ENCODE measurements around the gene CASTOR1.

The CASTOR1 gene

DNA sequence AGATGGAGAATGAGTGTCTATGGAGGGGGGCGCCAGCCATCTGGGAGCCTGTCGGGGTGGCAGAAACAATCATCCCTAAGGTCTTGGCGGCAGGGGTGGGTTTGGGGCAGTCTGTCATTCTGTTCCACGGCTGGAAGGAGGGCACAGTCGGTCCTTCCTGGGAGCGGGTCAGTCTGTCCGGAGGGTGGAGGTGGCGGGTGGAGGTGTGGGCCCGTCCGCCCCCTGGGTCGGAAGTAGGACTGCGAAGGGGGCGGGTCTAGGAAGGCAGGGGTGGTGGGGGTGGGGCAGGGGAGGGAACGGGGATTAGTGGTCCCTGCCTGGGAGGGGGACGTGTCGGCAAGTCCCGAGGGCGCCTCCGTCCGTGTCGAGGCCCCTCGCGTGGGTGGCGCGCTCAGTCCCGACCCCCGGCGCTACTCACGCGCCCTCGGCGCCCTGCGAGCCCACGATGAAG is 37.0 kb upstream of the CASTOR1 start:
- peak overlapping the region; percentile 94 for H3K4me3 ChIP-seq (ENCODE audit: low read length)
- TF ChIP-seq ZNF274 (IDR thresholded peaks at IDR 0.05; ENCODE audit: low read depth, low read length): no peak

DNA sequence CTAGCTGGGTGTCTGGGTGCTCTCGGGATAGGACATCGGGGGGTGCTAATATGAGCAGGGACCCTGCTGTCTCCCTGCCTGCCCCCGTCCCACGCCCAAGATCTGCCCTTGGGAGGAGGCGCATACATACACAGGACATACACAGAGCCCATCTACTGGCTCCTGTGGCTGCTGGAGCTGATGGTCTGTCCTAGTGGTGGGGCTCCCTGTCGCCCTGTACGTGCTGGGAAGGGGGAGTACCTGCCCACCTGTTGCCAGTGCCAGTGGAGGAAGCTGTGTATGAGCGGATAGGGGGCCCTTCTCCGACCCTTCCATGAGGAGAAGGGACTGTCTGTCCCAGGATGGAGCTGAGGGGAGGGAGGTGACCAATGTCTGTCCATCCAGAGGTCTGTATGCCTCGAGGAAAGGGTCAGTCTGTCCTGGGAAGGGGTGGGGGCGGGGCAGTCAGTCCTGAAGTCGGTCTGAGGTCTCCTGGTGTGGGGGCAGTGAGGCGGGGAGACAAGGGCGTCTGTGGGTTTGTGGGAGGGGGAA is 36.5 kb upstream of the CASTOR1 start:
- H3K4me3 ChIP-seq (ENCODE audit: low read length): peak overlapping the region; percentile 94
- TF ChIP-seq ZNF274 (IDR thresholded peaks at IDR 0.05; ENCODE audit: low read depth, low read length): no peak

DNA sequence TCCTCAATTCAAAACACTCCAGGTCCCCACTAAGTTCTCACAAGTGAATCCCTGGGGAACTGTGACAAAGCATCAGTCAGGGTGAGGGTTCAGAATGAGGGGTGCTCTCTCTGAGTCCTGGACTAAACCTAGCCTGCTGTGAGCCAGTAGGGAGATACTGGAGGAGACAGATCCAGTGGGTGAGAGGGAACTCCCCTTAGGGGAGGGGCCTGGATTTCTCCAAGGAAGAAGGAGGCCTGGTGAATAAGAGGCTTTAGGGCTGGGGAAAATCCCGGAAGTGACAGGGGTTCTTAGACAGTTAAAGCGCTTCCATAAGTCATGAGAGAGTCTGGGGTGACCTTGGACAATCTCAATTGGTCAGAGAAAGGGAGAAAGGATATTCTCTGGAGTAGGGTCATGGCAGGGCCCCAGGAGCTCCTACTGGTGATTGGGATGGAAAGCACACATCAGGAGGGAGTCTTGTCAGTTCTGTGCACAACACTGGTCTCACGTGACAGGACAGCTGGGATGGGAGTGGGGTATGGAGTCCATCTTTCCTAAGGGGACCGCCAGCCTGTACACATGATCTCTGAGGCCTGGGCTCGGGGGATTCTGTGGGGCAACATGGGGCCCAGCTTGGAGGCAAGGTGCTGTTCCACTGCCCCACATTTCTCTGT is 35.9 kb upstream of the CASTOR1 start:
- no peak for TF ChIP-seq ZNF274 (IDR thresholded peaks at IDR 0.05; ENCODE audit: low read depth, low read length)
- peak overlapping the region; percentile 94 for H3K4me3 ChIP-seq (ENCODE audit: low read length)

DNA sequence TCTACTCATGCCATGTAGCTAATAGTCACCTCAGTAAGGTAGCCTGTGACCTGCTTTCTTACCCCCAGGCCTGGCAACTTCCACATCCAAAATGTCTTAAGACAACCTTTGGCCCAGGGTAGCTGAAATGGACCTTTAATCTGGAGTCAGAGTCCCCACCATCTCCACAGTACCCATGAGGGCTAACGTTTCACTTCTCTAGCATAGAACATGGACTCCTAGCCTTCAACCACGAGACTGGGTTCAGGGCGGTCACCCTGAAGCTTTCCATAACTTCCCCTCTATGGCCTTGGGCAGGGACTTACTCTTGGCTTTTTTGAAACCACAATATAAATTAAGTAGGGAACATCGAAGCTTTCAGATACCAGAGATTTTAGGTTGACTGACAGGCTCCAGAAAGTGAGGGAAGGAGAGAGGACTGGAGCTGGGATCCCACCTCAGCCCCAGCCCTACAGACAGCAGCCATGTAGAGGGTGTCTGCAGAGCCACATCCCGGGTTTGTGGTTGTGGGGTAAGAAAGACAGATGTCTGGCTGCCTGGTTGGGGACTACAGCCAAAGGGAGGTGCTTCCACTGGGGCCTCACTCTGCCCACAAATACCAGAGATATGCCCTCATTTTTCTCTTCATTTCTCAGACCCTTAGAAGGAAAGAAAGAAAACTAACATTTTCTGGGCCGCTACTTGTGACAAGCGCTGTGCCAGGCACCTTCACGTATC is 34.9 kb upstream of the CASTOR1 start:
- TF ChIP-seq ZNF274 (IDR thresholded peaks at IDR 0.05; ENCODE audit: low read depth, low read length): no peak
- peak overlapping the region; percentile 94; the same call in 1 of the 2 replicates for H3K4me3 ChIP-seq (ENCODE audit: low read length)

DNA sequence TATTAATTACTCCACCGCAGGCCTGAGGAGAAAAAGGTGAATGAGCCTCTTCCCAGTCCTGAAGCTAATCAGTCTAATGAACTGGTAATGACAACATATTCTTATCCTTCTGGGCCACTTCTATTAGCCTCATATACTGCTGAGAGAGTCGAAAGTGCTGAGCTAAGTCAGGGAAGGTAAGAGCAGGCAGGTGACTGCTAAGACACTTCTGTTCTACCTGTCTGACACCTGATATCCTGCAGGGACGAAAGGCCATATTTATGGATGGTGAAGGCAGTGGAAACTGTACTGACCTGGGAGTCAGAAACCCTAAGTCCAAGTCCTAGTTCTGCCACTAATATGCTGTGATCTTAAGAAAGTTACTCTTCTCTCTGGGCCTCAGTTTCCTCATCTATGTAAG is 33.9 kb upstream of the CASTOR1 start:
- H3K4me3 ChIP-seq (ENCODE audit: low read length): no peak overlapping the region
- TF ChIP-seq ZNF274 (IDR thresholded peaks at IDR 0.05; ENCODE audit: low read depth, low read length): no peak

DNA sequence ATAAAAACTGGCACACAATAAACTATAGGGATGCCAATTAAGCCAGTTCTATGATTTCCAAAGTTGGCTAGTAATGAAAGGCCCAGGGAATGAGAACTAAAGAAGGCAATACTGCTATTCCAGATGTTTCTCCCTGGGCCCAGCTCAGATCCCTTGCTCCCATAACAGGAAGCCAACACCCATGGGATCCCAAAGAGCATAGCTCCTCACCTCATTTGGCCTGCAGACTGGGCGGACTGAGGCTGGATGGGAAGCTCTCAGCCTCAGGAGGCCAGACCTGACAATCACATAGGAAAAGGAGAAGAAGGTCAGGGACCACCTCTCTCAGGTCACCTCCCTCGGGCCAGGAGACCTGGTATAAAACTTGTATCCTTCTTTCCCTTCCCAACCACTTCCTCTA is 32.2 kb upstream of the CASTOR1 start:
- no peak overlapping the region for H3K4me3 ChIP-seq (ENCODE audit: low read length)
- no peak for TF ChIP-seq ZNF274 (IDR thresholded peaks at IDR 0.05; ENCODE audit: low read depth, low read length)

DNA sequence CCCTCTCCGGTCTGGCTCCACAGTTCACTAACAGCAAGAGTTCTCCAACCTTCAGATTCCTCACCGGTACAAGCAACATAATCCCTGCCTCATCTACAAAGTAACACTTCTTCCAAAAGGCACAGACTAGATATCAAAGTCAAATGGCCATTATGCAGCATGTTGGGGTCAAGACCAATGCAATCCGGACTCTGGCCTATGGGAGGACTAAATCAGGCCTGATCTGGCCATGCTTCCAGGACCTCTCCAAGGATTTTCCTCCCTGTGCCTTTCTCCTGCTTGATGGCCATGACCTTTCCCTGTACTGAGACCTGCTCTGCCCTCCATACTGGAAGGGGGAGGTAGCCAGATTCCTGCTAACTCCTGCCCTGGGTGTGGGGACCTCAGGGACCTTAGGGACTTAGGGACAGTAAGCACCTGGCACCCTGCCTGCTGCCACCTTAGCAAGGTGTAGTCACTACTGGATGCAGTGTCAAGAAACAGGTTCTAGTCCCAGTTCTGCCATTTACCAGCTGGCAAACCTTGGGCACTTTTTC is 30.8 kb upstream of the CASTOR1 start:
- no peak overlapping the region for H3K4me3 ChIP-seq (ENCODE audit: low read length)
- TF ChIP-seq ZNF274 (IDR thresholded peaks at IDR 0.05; ENCODE audit: low read depth, low read length): no peak

DNA sequence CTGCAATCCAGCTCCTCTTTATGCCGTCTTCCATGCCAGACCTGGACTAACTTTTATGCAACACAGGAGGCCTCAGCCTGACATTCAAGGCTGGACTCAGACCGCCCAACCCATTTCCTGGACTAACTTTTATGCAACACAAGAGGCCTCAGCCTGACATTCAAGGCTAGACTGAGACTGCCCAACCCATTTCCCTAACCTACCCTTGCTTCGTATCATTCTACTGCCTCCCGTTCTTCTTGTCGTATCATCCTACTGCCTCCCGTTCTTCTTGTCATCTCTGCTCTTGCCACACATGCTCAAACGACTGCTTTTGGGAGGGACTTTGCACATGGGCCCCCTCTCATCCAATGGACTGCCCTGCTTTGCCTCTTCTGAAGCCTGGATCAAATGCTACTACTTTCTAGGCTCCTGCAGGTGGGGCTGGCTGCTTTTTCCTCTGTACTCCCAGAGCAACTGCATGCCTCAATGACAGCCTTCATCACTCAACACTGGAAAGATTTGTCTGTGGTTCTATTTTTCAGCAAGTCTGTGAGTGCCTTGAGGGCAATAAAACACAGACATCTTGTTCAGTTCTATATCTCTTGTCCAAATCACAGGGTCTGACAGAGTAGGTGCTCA is 29.6 kb upstream of the CASTOR1 start:
- no peak overlapping the region for H3K4me3 ChIP-seq (ENCODE audit: low read length)
- TF ChIP-seq ZNF274 (IDR thresholded peaks at IDR 0.05; ENCODE audit: low read depth, low read length): no peak

DNA sequence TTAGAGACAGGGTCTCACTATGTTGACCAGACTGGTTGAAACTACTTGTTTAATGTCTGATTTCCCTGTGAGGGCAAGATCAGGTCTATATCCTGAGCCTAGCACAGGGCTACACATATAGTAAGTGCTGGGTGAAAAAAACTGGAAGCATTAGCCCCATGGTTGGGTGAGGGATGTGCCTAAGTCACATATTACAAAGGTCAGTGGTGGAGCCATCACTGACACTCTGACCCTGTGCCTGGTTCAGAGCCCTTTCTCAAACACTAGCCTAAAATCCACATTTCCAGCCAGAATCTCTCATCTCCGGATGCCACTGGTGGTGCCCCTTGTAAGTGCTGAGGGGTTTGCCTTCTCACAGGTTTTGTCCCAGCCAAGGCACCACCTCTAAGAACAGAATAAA is 28.5 kb upstream of the CASTOR1 start:
- TF ChIP-seq ZNF274 (IDR thresholded peaks at IDR 0.05; ENCODE audit: low read depth, low read length): no peak

DNA sequence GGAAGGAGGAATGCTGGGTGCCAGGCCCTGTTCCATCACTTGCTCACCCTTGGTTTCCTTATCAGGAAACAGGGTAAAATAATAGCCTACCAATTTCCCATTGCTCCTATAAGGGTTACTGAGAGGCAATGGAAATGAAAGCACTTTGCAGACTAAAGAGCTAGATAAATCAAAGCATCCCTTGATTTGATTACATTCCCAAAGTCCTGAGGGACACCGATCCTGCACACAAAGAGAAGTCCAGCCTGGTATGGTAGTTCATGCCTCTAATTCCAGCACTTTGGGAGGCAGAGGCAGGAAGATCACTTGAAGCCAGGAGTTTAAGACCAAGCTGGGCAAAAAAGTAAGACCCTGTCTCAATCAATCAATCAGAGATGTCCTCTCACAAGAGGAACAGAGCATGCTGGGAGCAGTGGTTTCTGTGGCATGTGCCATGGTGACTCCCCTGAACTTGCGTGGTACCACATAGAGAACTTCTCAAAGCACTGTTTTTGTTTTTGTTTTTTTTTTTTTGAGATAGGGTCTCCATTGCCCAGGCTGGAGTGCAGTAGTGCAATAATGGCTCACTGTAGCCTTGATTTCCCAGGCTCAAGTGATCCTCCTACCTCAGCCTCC is 26.8 kb upstream of the CASTOR1 start:
- H3K4me3 ChIP-seq (ENCODE audit: low read length): no peak overlapping the region
- TF ChIP-seq ZNF274 (IDR thresholded peaks at IDR 0.05; ENCODE audit: low read depth, low read length): no peak

More for the DNA sequence above, 28.5 kb upstream of the CASTOR1 start:
- no peak overlapping the region for H3K4me3 ChIP-seq (ENCODE audit: low read length)

DNA sequence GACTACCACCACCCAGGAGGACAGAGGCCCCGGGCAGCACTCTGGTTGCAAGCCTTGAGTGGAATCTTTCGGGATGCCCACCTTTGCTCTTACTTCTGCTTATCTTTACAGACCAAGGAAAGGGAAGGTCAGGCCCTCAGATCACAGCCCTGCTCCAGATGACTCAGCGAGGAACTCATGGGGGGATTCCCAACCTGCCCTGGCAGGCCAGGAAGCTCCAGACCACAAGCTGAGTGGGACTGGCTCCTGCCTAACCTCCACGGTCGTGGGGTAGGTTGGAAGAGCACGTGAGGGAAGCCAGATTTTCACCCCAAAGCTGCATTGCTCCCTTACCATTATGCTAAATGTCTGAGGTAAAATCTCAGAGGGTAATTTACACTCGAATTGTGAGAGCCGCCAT is 25.6 kb upstream of the CASTOR1 start:
- H3K4me3 ChIP-seq (ENCODE audit: low read length): no peak overlapping the region
- no peak for TF ChIP-seq ZNF274 (IDR thresholded peaks at IDR 0.05; ENCODE audit: low read depth, low read length)

DNA sequence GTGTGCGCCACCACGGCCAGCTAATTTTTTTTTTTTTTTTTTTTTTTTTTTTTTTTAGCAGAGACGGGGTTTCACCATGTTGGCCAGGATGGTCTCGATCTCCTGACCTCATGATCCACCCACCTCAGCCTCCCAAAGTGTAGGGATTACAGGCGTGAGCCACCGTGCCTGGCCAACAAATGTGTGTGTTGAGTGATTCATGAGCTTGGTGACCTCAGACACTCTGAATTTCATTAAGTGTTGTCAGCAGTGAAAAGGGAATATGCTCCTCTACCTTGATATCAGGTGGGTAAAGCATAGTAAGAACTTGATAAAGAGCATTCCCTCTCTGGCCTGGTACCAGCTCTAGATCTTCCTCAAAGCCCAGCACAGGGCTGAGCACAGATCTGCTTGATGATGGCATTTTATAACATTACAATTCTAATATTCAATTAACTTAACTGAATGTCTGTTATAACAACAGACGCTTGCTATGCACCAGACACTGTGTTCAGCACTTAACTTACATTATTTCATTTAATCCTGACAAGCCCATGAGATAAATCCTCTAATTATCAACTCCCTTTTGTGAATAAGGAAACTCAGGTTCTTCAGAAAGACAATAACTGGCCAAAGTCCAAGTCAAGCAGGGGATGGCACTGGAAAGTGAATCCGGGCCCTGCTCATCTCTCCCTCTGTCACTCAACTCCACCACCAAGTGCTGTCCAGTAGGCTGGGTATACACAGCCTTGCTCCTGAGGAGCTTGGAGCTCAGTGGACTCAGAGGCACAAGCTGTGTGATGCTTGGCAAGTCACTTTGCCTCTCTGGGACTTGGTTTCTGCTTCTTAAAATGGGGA is 24.4 kb upstream of the CASTOR1 start:
- no peak overlapping the region for H3K4me3 ChIP-seq (ENCODE audit: low read length)
- TF ChIP-seq ZNF274 (IDR thresholded peaks at IDR 0.05; ENCODE audit: low read depth, low read length): no peak

DNA sequence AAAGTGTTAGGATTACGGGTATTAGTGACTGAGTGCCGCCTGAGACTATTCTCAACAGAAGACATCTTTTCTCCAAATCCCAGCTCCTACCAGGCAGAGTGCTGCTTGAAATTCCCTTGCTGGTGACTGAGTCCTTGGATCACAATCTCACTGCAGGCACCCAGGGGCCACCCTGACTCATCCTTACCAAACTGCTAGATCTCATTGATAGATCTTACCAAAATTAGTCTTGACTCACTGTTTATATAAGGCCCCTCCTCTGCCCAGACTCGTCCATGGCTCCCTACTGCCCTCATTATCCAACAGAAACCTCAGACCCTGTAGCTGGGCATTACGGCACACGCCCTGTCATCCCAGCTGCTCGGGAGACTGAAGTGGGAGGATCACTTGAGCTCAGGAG is 22.7 kb upstream of the CASTOR1 start:
- TF ChIP-seq ZNF274 (IDR thresholded peaks at IDR 0.05; ENCODE audit: low read depth, low read length): no peak
- no peak overlapping the region for H3K4me3 ChIP-seq (ENCODE audit: low read length)
